HCT116 (cell line): ENCODE results near the gene DPYSL5. TPM values are rescaled to one million over a fixed set of nuclear protein-coding genes. Genes with fewer than 3 reads are reported as not detected.

Experiments used
- ATAC-seq: fragments of 200-7000 bp; cut with Tn5 transposase; 2 replicates; pipeline ENCODE4 v1.9.1; 2020; ENCODE audit warnings: mild to moderate bottlenecking, moderate library complexity
- BruUV-seq: library from RNA; stranded (reverse); fragments of 400-500 nt; replicated peaks from 2 replicates; lab custom pipeline; 2021; lab: Mats Ljungman, UMichigan
- CTCF ChIA-PET: fragments of 300-600 bp; sonication (Branson Sonifier 250); formaldehyde crosslinking; loops from one replicate; lab custom pipeline; 2021; ENCODE audit warnings: antibody characterized with exemption; lab: Charles Lee
- POLR2A ChIA-PET: fragments of 300-600, 350-600 bp; sonication (Branson Sonifier 250); formaldehyde crosslinking; loops from one replicate; lab custom pipeline; 2021; ENCODE audit warnings: antibody characterized with exemption; lab: Charles Lee
- RAD21 ChIA-PET, 2 experiments: fragments of 300-600 bp; sonication (Branson Sonifier 250); formaldehyde crosslinking; loops; one replicate each; lab custom pipeline; 2023; ENCODE audit warnings: low total read pairs in 2 of 2; ENCODE audit not compliant: uncharacterized antibody in 2 of 2, unreplicated experiment in 2 of 2, low non-redundant PET in 1 of 2; lab: Charles Lee
- DNase-seq: peaks from one replicate; pipeline ENCODE4 v3.0.0-alpha.2; 2010; ENCODE audit warnings: low read depth, low spot score
- H2AFZ ChIP-seq: fragments of 200-600 bp; shearing (Covaris generic), sonication (generic); 2 replicates; pipeline ENCODE4 v1.6.1; 2017; ENCODE audit warnings: low read depth, mixed run types, mixed read lengths, antibody characterized with exemption, low read length; ENCODE audit not compliant: poor library complexity, severe bottlenecking
- H3K27ac ChIP-seq: 2 replicates; pipeline ENCODE4 v1.5.1; 2012; ENCODE audit warnings: low read depth, low read length
- H3K27me3 ChIP-seq: fragments of 200-600 bp; sonication (generic); 2 replicates; pipeline ENCODE4 v1.6.1; 2016; ENCODE audit warnings: mixed run types, low read length, mixed read lengths; ENCODE audit not compliant: insufficient read depth
- H3K36me3 ChIP-seq, 2 experiments: fragments of 200-500 bp in 1 of 2; fragments of 200-600 bp in 1 of 2; sonication (Bioruptor generic) in 1 of 2; sonication (generic) in 1 of 2; 2 replicates each; pipeline versions ENCODE4 v1.5.1 to v1.6.1; 2014 to 2016; ENCODE audit warnings: low read length in 2 of 2, inconsistent platforms in 1 of 2, mixed read lengths in 1 of 2, mixed run types in 1 of 2; ENCODE audit not compliant: insufficient read depth in 2 of 2, control insufficient read depth in 1 of 2
- H3K4me1 ChIP-seq, 2 experiments: fragments of 200-600 bp in 1 of 2; sonication (generic) in 1 of 2; 2 replicates each; pipeline versions ENCODE4 v1.5.1 to v1.6.1; 2012 to 2017; ENCODE audit warnings: low read length in 2 of 2, inconsistent platforms in 1 of 2, mild to moderate bottlenecking in 1 of 2, mixed read lengths in 1 of 2, mixed run types in 1 of 2, moderate library complexity in 1 of 2; ENCODE audit not compliant: insufficient read depth in 2 of 2, control insufficient read depth in 1 of 2
- H3K4me2 ChIP-seq: fragments of 200-600 bp; sonication (generic); 2 replicates; pipeline ENCODE4 v1.6.1; 2017; ENCODE audit warnings: mixed run types, low read length, mixed read lengths
- H3K4me3 ChIP-seq, 2 experiments: fragments of 200-600 bp in 1 of 2; sonication (generic) in 1 of 2; replicated peaks in 1 of 2; 2 replicates each; pipeline ENCODE4 v1.5.1; 2011 to 2016; ENCODE audit warnings: low read length in 2 of 2, control low read depth in 1 of 2, low read depth in 1 of 2, mild to moderate bottlenecking in 1 of 2, mixed read lengths in 1 of 2, mixed run types in 1 of 2
- H3K79me2 ChIP-seq: fragments of 200-600 bp; sonication (generic); 2 replicates; pipeline ENCODE4 v1.6.1; 2017; ENCODE audit warnings: mild to moderate bottlenecking, mixed run types, low read length, moderate library complexity, mixed read lengths; ENCODE audit not compliant: insufficient read depth
- H3K9ac ChIP-seq: fragments of 200-600 bp; sonication (generic); 2 replicates; pipeline ENCODE4 v1.6.1; 2016; ENCODE audit warnings: low read length, mixed read lengths
- H3K9me2 ChIP-seq: fragments of 200-600 bp; sonication (generic), shearing (Covaris generic); 2 replicates; pipeline ENCODE4 v1.6.1; 2017; ENCODE audit warnings: mixed run types, mild to moderate bottlenecking, moderate library complexity; ENCODE audit not compliant: insufficient read depth
- H3K9me3 ChIP-seq, 2 experiments: fragments of 200-500 bp in 1 of 2; fragments of 200-600 bp in 1 of 2; sonication (Bioruptor generic) in 1 of 2; sonication (generic) in 1 of 2; 2 replicates each; pipeline ENCODE4 v1.6.1; 2014 to 2017; ENCODE audit warnings: low read length in 2 of 2, mixed read lengths in 2 of 2, inconsistent platforms in 1 of 2, low read depth in 1 of 2, mild to moderate bottlenecking in 1 of 2, mixed run types in 1 of 2, moderate library complexity in 1 of 2; ENCODE audit not compliant: control insufficient read depth in 1 of 2, insufficient read depth in 1 of 2
- H4K20me1 ChIP-seq: fragments of 200-600 bp; sonication (generic), shearing (Covaris generic); 2 replicates; pipeline ENCODE4 v1.6.1; 2017; ENCODE audit warnings: mixed run types, mild to moderate bottlenecking, moderate library complexity; ENCODE audit not compliant: insufficient read depth
- CBX3 ChIP-seq: IDR thresholded peaks from 2 replicates; pipeline ENCODE4 v1.6.1; 2012; ENCODE audit warnings: low read depth
- EGR1 ChIP-seq: IDR thresholded peaks from 2 replicates; pipeline ENCODE4 v1.6.1; 2012; ENCODE audit warnings: low read depth
- EZH2phosphoT487 ChIP-seq: fragments of 200-600 bp; IDR thresholded peaks from 2 replicates; pipeline ENCODE4 v1.6.1; 2018; ENCODE audit warnings: antibody characterized with exemption, borderline replicate concordance
- FOSL1 ChIP-seq: IDR thresholded peaks from 2 replicates; pipeline ENCODE4 v1.6.1; 2012; ENCODE audit warnings: low read depth
- JUND ChIP-seq: IDR thresholded peaks from 2 replicates; pipeline ENCODE4 v1.6.1; 2012
- POLR2A ChIP-seq: IDR thresholded peaks from 2 replicates; pipeline ENCODE4 v1.7.0; 2011; ENCODE audit warnings: borderline replicate concordance; ENCODE audit not compliant: insufficient read depth, insufficient read length; ENCODE audit errors: extremely low read depth
- RAD21 ChIP-seq: IDR thresholded peaks from 2 replicates; pipeline ENCODE4 v1.6.1; 2012; ENCODE audit warnings: low read depth, mild to moderate bottlenecking
- SIN3A ChIP-seq: IDR thresholded peaks from 2 replicates; pipeline ENCODE4 v1.6.1; 2012; ENCODE audit warnings: low read depth
- SP1 ChIP-seq: IDR thresholded peaks from 2 replicates; pipeline ENCODE4 v1.6.1; 2012; ENCODE audit warnings: low read depth
- SRF ChIP-seq: IDR thresholded peaks from 2 replicates; pipeline ENCODE4 v1.6.1; 2012; ENCODE audit warnings: low read depth
- TCF7L2 ChIP-seq: IDR thresholded peaks from 2 replicates; pipeline ENCODE4 v1.7.0; 2011; ENCODE audit warnings: borderline replicate concordance, inconsistent platforms; ENCODE audit not compliant: insufficient read depth, insufficient read length; ENCODE audit errors: extremely low read depth
- YY1 ChIP-seq: IDR thresholded peaks from 2 replicates; pipeline ENCODE4 v1.6.1; 2011; ENCODE audit warnings: low read length, low read depth, moderate library complexity, mild to moderate bottlenecking; ENCODE audit not compliant: insufficient replicate concordance; ENCODE audit errors: extremely low read depth
- ZFX ChIP-seq: fragments of 450-650 bp; IDR thresholded peaks from 2 replicates; pipeline ENCODE4 v1.6.1; 2017
- ZNF274 ChIP-seq: fragments of 200-500 bp; sonication (Bioruptor generic); IDR thresholded peaks from 2 replicates; pipeline ENCODE4 v1.6.1; 2014; ENCODE audit warnings: mild to moderate bottlenecking, low read depth, low read length, inconsistent platforms
- intact Hi-C: fragments of 100-400 bp; cut with micrococcal nuclease; formaldehyde crosslinking; loops from 2 replicates; pipeline ENCODE4 v1.10.0; 2022
- total RNA-seq: library from RNA; stranded (reverse); gene quantifications from one replicate; pipeline ENCODE4 v1.2.1, GENCODE V29; 2021; ENCODE audit not compliant: unreplicated experiment
- TF ChIP-seq, protein P1 (sequence below): IDR thresholded peaks from 2 replicates; pipeline ENCODE4 v1.6.1; 2012
- TF ChIP-seq, protein P2 (sequence below): IDR thresholded peaks from 2 replicates; pipeline ENCODE4 v1.6.1; 2012
- TF ChIP-seq, protein P3 (sequence below): IDR thresholded peaks from 2 replicates; pipeline ENCODE4 v1.6.1; 2011; ENCODE audit warnings: mild to moderate bottlenecking, low read length, moderate library complexity; ENCODE audit not compliant: insufficient replicate concordance; ENCODE audit errors: extremely low read depth

DPYSL5 gene
- total RNA-seq, 1 experiment from 2014 or later = 8.4 TPM

DNA sequence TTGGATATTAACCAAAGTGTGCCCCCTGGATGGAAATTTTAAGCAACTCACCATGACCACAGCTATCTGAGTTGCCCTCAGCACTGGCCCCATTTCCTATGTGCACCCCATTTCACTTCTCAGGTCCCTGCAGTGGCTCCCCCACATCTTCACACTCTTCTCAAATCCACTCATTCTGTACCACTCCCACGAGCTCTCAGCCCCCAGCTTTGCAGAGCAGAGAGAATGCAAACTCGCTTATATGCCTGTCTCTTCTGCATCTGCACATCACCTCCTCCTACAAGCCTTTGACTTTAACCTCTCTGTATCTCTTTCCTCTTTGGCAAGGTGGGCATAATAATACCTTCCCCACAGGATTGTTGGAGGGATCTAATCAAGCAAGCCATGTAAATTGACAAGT lies 46.2 kb downstream of the DPYSL5 start (continued):
- no peak for TF ChIP-seq SRF
- TF ChIP-seq, protein P1, sequence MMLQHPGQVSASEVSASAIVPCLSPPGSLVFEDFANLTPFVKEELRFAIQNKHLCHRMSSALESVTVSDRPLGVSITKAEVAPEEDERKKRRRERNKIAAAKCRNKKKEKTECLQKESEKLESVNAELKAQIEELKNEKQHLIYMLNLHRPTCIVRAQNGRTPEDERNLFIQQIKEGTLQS = no peak

- H3K9me2 ChIP-seq = no peaks in the 10 kb centered on the region
- BruUV-seq = no TSS peak
- no peaks in the 10 kb centered on the region for H3K79me2 ChIP-seq
- ATAC-seq = no peak
- POLR2A ChIA-PET = no interaction called here
- H3K9me3 ChIP-seq = no peaks in the 10 kb centered on the region; a peak in 1 of 4 replicates
- RAD21 ChIA-PET = no interaction called here
- no peak for DNase-seq
- peaks cover 0 to 5% of the 10 kb centered on the region in 2 experiments; a peak in 1 of 4 replicates for H3K4me1 ChIP-seq
- CTCF ChIA-PET = no interaction called here
- no peak overlapping the region for H3K27ac ChIP-seq
- no peaks in the 10 kb centered on the region for H3K36me3 ChIP-seq
- no peak overlapping the region for H3K4me2 ChIP-seq
- H3K27me3 ChIP-seq = no peaks in the 10 kb centered on the region
- H3K4me3 ChIP-seq = no peak overlapping the region
- intact Hi-C loops = no loop called here
- H4K20me1 ChIP-seq = no peaks in the 10 kb centered on the region
- no peak overlapping the region for H2AFZ ChIP-seq
- no peak for TF ChIP-seq SP1
- TF ChIP-seq EGR1 = no peak
- TF ChIP-seq, protein P2, sequence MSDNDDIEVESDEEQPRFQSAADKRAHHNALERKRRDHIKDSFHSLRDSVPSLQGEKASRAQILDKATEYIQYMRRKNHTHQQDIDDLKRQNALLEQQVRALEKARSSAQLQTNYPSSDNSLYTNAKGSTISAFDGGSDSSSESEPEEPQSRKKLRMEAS = no peak
- H3K9ac ChIP-seq = no peak overlapping the region
These were observed 50.0 kb downstream of the DPYSL5 start for GRCh38 chr2:26897807-26898479.

GRCh38 chr2:26898480-26899078 lies 50.6 kb downstream of the DPYSL5 start:
- H3K4me1 ChIP-seq = peaks cover 0 to 5% of the 10 kb centered on the region in 2 experiments; a peak in 1 of 4 replicates
- no peak overlapping the region for H3K4me2 ChIP-seq
- ChIA-PET CTCF (interaction anchor here (1.0 kb wide), 1 partner anchor 24 kb away, joined by 3 read pairs; no protein-coding TSS in a partner anchor), POLR2A (no interaction called here), RAD21 (no interaction called here)
- no peaks in the 10 kb centered on the region for H3K79me2 ChIP-seq
- H2AFZ ChIP-seq = no peak overlapping the region
- no peaks in the 10 kb centered on the region; a peak in 1 of 4 replicates for H3K9me3 ChIP-seq
- no peaks in the 10 kb centered on the region for H3K36me3 ChIP-seq
- DNase-seq (no peak), ATAC-seq (no peak)
- no peak overlapping the region for H3K27ac ChIP-seq
- H4K20me1 ChIP-seq = no peaks in the 10 kb centered on the region
- BruUV-seq = no TSS peak
- H3K27me3 ChIP-seq = no peaks in the 10 kb centered on the region
- H3K9me2 ChIP-seq = no peaks in the 10 kb centered on the region
- no peak overlapping the region for H3K9ac ChIP-seq
- intact Hi-C loops = no loop called here
- H3K4me3 ChIP-seq = no peak overlapping the region
- no peak for TF ChIP-seq EGR1
- TF ChIP-seq SIN3A = no peak
- no peak for TF ChIP-seq EZH2phosphoT487
- no peak for TF ChIP-seq CBX3
- TF ChIP-seq FOSL1 = no peak
- no peak for TF ChIP-seq SP1
- TF ChIP-seq, protein P3, sequence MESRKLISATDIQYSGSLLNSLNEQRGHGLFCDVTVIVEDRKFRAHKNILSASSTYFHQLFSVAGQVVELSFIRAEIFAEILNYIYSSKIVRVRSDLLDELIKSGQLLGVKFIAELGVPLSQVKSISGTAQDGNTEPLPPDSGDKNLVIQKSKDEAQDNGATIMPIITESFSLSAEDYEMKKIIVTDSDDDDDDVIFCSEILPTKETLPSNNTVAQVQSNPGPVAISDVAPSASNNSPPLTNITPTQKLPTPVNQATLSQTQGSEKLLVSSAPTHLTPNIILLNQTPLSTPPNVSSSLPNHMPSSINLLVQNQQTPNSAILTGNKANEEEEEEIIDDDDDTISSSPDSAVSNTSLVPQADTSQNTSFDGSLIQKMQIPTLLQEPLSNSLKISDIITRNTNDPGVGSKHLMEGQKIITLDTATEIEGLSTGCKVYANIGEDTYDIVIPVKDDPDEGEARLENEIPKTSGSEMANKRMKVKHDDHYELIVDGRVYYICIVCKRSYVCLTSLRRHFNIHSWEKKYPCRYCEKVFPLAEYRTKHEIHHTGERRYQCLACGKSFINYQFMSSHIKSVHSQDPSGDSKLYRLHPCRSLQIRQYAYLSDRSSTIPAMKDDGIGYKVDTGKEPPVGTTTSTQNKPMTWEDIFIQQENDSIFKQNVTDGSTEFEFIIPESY = no peak
- TF ChIP-seq YY1 = no peak
- TF ChIP-seq RAD21 = no peak
- TF ChIP-seq ZNF274 = no peak
- no peak for TF ChIP-seq SRF
- TF ChIP-seq ZFX = no peak
- no peak for TF ChIP-seq TCF7L2
- no peak for TF ChIP-seq POLR2A
- no peak for TF ChIP-seq JUND
